GM19452 (cell line): ENCODE data around the gene ASB13.
A peak's percentile ranks its signal among the peaks of the same experiment; 100 is the strongest.

Source experiments
- ATAC-seq: cut with Tn5 transposase; IDR thresholded peaks from one replicate; pipeline ENCODE4 v1.9.1; 2021; ENCODE audit not compliant: unreplicated experiment

Gene ASB13, protein sequence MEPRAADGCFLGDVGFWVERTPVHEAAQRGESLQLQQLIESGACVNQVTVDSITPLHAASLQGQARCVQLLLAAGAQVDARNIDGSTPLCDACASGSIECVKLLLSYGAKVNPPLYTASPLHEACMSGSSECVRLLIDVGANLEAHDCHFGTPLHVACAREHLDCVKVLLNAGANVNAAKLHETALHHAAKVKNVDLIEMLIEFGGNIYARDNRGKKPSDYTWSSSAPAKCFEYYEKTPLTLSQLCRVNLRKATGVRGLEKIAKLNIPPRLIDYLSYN

GRCh38 chr10:5666008-5666840 lies at the start of gene ASB13:
Gene ASB13, minus strand, starts transcription at chr10:5666595. Its CDS starts 44 bp downstream, at chr10:5666551.
- ATAC-seq: peak; percentile 65

DNA sequence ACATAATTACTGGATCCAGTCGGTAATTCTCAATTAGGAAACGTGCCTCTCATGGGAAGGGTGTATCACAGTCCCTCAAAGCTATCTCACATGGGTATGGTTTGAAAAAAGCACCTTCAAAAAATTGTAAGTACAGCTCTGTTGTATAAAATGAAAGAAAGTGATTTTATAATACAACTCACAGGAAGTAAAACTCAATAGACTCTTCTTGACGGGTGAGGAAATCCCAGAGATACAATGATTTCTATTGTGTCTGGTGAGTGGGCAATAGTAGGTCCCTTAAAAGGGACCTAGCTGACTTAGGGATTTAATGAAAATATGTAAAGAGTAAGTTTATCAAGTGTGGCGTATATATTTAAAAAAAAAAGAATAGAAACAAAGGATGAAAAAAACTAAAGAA lies 45.2 kb upstream of the ASB13 start:
- ATAC-seq: no peak

DNA sequence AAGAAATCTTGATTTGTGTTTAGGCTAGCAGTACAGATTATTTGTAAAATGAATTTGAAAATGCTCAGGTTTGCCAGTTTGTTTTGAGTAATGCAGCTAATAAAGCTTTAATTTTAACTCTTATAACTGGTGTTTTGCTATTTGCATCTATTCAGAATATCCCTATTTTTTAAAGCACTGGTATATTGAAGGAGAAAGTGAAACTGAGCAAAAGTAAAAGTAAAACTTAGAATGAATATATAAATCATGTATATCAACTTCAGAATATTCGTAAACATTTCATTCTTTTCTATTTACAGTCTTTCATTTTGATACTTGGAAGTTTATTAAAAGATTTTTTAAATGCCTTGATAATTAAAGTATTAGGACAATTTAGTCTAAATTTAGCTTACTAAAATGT lies 44.5 kb upstream of the ASB13 start:
- ATAC-seq: no peak

DNA sequence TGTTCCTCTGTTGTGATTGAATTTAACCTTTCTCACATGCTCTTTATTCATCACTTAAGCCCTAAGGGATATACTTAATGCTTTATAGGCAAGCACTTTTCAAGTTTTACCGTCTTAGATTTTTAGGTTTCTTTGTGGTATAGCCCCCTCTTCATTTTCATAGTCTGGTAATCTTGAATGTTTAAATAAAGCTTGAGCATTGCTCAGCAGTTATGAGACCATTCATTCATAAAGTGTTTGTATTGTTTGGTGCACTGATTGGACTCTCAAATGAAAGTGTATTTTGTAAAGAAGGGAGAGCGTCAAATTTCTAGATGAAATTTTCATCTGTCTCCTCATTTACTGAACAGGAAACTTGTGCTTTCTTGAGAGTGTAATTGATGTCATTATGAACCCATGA lies 43.5 kb upstream of the ASB13 start:
- ATAC-seq: no peak

- no peak for ATAC-seq
These were observed 42.0 kb upstream of the ASB13 start for GRCh38 chr10:5708356-5708755.

DNA sequence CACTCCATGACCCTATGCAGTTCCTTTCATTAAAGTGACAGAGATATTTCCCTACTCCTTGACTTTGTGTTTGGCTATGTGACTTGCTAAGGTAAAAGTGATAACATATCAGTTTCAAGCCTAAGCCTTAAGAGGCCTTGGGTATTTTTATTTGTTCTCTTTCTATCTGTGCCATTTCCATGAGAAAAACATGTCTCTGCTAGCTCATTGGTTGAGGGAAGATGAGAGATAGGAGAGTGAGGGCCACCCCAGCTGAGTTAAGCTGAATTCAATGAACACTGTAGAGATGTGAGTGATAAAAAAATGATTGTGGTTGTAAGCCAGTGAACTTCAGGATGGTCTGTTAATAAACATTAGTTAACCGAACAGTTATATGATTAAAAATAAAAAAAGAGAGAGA lies 31.7 kb upstream of the ASB13 start:
- ATAC-seq: no peak

DNA sequence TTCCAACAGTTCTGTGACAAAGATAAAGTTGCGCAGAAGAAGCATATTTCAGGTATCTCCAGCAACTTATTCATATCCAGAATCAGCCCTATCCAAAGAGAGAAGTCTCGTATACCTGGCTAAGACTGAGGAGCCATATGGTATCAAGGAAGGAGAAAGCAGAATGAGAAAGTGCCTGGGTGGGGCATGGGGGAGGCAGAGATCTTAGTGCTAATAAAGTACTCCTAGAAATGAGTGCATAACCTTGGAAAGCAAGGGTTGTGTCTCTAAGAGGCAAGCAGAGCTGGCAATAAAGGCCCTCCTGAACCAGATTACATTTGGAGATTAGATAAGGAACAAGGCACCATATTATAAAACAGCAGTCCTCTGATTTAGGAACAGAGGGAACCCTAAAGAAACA lies 30.9 kb upstream of the ASB13 start:
- ATAC-seq: no peak

- ATAC-seq: no peak
These were observed 28.2 kb upstream of the ASB13 start for GRCh38 chr10:5694573-5694972.

DNA sequence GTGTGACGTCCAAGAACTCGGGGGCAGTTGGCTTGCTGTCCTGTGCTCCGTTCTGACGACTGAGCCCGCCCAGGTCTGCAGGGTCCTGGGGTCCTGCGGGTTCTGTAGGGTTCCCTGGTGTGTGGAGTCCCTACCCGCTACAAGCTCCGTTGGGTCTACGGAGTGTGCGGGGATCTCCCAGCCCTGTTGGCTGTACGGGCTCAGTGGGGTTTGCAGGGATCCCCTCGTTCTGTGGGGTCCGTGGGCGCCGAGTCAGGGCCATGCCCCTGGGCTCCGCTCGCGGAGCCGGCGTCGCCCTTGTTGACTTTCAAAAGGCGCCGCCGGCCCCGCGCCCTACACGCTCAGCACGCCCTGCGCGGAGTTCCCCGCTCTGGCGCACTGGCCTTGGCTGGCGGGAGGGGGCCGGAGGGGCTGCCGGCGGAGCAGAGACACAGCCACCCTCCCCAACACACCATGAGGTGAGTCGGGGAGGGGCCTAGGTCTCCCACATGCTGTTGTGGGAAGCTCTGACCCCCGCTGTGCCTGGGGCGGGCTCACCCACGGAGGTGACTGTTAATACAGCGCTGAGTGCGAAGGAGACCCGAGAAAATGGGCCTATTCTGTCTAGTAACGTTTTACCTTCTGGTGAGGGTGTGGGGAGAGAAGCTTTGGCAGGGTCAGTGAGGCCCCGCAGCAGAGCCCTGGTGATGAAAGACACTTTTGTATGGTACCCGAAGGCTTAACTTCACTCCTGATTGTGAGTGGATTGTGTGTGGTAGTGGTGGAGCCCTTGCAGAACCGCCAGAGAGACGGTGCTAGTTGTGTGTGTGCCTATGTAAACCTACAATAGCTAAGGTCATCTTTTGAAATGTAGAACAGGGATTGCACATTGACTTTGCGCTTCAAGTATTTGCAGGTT lies 26.3 kb upstream of the ASB13 start:
- ATAC-seq: peak; percentile 79

GRCh38 chr10:5691786-5692185 lies 25.4 kb upstream of the ASB13 start:
- no peak for ATAC-seq

DNA sequence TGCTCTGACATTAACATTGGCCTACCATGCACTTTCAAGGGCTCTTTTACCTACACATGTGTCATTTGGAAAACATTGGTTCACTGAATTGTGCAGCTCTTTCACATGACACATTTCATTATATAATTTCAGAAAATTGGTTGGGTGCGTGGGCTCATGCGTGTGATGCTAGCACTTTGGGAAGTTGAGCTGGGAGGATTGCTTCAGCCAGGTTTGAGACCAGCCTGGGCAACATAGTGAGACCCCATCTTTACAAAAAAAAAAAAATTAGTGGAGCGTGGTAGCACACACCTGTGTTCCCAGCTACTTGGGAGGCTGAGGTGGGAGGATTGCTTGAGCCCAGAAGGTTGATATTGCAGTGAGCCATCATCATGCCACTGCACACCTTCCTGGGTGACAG lies 22.2 kb upstream of the ASB13 start:
- no peak for ATAC-seq

GRCh38 chr10:5685764-5686240 lies 19.4 kb upstream of the ASB13 start:
- ATAC-seq: no peak

- ATAC-seq: peak; percentile 51
These were observed 18.8 kb upstream of the ASB13 start for GRCh38 chr10:5684971-5685763.

DNA sequence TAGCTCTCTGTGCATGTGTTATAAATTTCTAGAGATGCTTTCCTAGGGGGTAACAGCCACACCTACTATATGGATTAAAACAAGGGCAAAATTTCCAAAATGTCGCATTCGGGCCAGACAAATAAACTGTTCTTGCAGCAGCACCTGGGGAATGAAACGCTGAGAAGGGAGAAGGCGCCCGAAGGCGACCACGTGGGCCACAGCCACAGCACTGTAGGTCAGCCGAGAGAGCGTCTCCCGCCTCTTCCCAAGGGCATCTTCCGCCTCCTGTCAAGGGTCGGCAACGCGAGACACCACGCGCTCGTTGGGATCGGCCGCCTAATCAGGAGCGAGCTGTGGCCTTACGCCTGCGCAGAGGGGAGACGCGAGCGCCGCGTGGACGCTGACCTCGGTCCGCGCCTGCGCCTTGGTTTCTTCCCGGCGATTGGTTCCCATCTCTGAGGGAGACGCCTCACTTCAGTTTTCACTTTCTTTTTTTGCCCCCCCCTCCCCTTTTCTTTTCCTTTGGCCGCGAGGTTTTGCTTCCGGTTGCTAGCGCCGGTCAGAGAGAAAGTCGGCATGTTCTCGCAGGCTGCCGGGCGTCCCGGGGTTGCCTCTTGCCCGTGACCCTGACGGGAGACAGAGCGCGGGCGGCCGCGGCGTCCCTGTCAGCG lies 18.0 kb upstream of the ASB13 start, which contains the start of gene TASOR2:
TASOR2 (plus strand) TSS at position 521 of the 653 bp plus-strand sequence. CDS start 35,805 bp downstream, outside the sequence.
- peak; percentile 66 for ATAC-seq

DNA sequence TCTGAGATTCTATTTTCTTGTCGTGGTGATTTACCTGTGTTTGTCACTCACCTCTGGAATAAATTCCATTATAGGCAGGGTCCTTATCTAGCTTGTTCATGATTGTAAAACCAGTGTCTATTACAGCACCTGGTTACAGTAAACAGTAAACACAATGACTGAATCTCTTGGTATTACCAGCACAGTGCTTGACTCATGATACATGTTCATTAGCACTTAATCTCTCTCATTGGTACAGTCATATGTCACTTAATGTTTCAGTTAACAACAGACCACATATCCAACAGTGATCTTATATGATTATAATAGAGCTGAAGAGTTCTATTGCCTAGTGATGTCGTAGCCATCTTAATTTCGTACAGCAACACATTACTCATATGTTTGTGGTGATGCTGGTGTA lies 16.7 kb upstream of the ASB13 start:
- ATAC-seq: no peak

DNA sequence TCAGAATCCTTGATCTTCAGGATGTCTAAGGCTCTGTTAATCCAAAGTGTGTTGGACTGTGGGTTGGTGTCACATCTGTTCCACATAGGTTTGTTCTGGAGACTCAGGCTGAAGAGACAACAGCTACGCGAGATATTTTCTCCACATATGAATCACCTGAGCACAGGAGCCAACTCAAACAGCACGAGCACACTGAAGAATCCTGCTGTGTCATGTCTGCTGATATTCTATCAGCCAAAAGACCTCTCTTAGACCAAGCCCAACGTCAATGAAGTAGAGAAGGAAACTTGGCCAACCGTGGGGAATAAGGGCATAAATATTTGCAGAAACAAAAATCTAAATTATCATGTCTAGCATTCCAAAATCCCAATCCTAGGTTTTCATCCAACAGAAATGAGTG lies 15.5 kb upstream of the ASB13 start:
- no peak for ATAC-seq

DNA sequence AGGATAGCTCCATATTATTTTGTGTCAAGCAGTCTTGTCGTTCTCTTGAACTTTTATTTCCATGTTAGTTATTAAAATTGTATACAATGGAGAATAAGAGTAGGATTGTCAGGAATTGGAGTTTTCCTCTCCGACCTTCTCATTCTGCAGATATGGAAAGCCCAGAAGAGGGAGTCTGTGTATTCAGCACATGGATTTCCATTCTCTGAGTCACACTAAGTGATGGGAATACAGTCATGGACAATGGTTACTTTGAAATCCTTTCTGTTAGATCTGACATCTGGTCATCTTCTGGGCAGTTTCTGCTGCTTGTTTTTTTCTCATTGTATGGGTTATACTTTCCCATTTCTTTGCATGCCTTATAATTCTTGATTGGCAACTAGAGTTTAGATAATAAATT lies 13.2 kb upstream of the ASB13 start:
- ATAC-seq: no peak

GRCh38 chr10:5679037-5679435 lies 12.6 kb upstream of the ASB13 start:
- ATAC-seq: no peak

GRCh38 chr10:5678397-5679036 lies 12.1 kb upstream of the ASB13 start:
- no peak for ATAC-seq
